ENCODE data around the gene CMTM1. TPM values are rescaled to one million over a fixed set of nuclear protein-coding genes. Genes with fewer than 3 reads are reported as not detected.

The CMTM1 gene
- total RNA-seq, 1 donor from 2014 or later = 8.1 TPM

- Histone ChIP-seq H3K36me3 (peaks cover 14% of the 10 kb centered on the region), H3K4me1 (peaks cover 38% of the 10 kb centered on the region), H3K4me3 (no peak overlapping the region), H3K27ac (peak overlapping the region; percentile 96), H3K9me3 (no peaks in the 10 kb centered on the region), H3K27me3 (ENCODE audit: low read depth) (no peaks in the 10 kb centered on the region)
- no peak for ATAC-seq
- intact Hi-C loops (cut with DNase I) = no loop called here
- DNase-seq = no peak
- TF ChIP-seq CTCF (IDR thresholded peaks at IDR 0.05) = no peak
Observed at GRCh38 chr16:66547101-66547989, 18.9 kb upstream of the CMTM1 start.

- DNase-seq (no peak), ATAC-seq (no peak)
- H3K27ac ChIP-seq = peak overlapping the region; percentile 96
- H3K4me3 ChIP-seq = no peak overlapping the region
- TF ChIP-seq CTCF (IDR thresholded peaks at IDR 0.05) = no peak
- H3K4me1 ChIP-seq = peaks cover 43% of the 10 kb centered on the region
- H3K9me3 ChIP-seq = no peaks in the 10 kb centered on the region
- intact Hi-C loops (cut with DNase I) = no loop called here
- no peaks in the 10 kb centered on the region for H3K27me3 ChIP-seq (ENCODE audit: low read depth)
- peaks cover 13% of the 10 kb centered on the region for H3K36me3 ChIP-seq
Observed at GRCh38 chr16:66548068-66548467, 18.2 kb upstream of the CMTM1 start.

- ATAC-seq = no peak
- intact Hi-C loops (cut with DNase I) = no loop called here
- DNase-seq = no peak
- H3K4me1 ChIP-seq = peaks cover 51% of the 10 kb centered on the region
- peak overlapping the region; percentile 68 for H3K4me3 ChIP-seq
- no peaks in the 10 kb centered on the region for H3K9me3 ChIP-seq
- peak overlapping the region; percentile 96 for H3K27ac ChIP-seq
- peaks cover 13% of the 10 kb centered on the region for H3K36me3 ChIP-seq
- no peaks in the 10 kb centered on the region for H3K27me3 ChIP-seq (ENCODE audit: low read depth)
- no peak for TF ChIP-seq CTCF (IDR thresholded peaks at IDR 0.05)
Observed at GRCh38 chr16:66548868-66549267, 17.4 kb upstream of the CMTM1 start.

GRCh38 chr16:66549284-66550131 lies 16.7 kb upstream of the CMTM1 start, which contains the start of gene TK2:
TK2 (minus strand) TSS chr16:66550122; CDS start chr16:66550061, 61 bp downstream.
- Histone ChIP-seq H3K36me3 (peaks cover 7% of the 10 kb centered on the region), H3K27me3 (ENCODE audit: low read depth) (no peaks in the 10 kb centered on the region), H3K27ac (peak within 1 kb of the TSS; percentile 96), H3K4me1 (peaks cover 56% of the 10 kb centered on the region), H3K4me3 (peak within 1 kb of the TSS; percentile 68), H3K9me3 (no peaks in the 10 kb centered on the region)
- peak; percentile 70 to 72 for ATAC-seq
- intact Hi-C loops (cut with DNase I) = no loop called here
- TF ChIP-seq CTCF (IDR thresholded peaks at IDR 0.05) = peak; percentile 45
- DNase-seq = peak; percentile 82

- DNase-seq (peak; percentile 60), ATAC-seq (peak; percentile 21 to 31)
- intact Hi-C loops (cut with DNase I) = no loop called here
- Histone ChIP-seq H3K4me3 (peak overlapping the region; percentile 87), H3K9me3 (no peaks in the 10 kb centered on the region), H3K27ac (peak overlapping the region; percentile 92), H3K4me1 (peaks cover 71% of the 10 kb centered on the region), H3K36me3 (no peaks in the 10 kb centered on the region), H3K27me3 (ENCODE audit: low read depth) (no peaks in the 10 kb centered on the region)
- TF ChIP-seq CTCF (IDR thresholded peaks at IDR 0.05) = peak; percentile 24
Observed at GRCh38 chr16:66551348-66551759, 14.9 kb upstream of the CMTM1 start.

All from lower lobe of right lung (tissue), 2 donors.